Cardiac fibroblast (primary cell): ENCODE results near the gene WDR64.

ENCODE experiments used
- DNase-seq, 2 donors: peaks; one replicate each; pipeline versions ENCODE4 v3.0.0 to v3.0.0-alpha.2; 2010; ENCODE audit warnings: low read depth in 2 of 2
- H3K4me3 ChIP-seq, 2 donors: replicated peaks in 1 of 2; 1 replicate in 1 of 2; 2 replicates in 1 of 2; pipeline ENCODE4 v1.5.1; 2011; ENCODE audit warnings: low read depth in 2 of 2, low read length in 2 of 2, mild to moderate bottlenecking in 2 of 2, moderate library complexity in 1 of 2
- TF ChIP-seq, protein P1 (sequence below): IDR thresholded peaks from one replicate; pipeline ENCODE4 v1.5.1; 2011; ENCODE audit warnings: low read depth, mild to moderate bottlenecking, low read length, inconsistent platforms

Gene WDR64

DNA sequence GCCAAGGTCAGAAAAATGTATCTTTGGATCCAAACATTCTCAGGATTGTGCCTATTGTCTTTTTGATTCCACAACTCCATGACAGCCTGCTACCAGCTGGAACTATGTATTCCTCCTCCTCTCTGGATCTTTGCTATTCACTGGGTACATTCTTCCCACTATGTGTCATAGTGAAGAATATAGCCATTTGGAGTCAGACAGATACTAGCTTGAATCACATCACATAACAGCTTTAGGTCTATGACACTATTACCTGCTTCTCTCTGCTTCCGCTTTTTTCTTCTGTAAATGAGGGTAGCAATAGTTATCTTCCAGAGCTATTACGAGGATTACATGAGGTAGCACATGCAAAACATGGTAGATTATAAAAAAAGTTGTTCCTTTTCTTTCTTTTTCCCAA lies 190.5 kb downstream of the WDR64 start:
- DNase-seq = peak in 1 of 2 donors; percentile 63
- TF ChIP-seq, protein P1, sequence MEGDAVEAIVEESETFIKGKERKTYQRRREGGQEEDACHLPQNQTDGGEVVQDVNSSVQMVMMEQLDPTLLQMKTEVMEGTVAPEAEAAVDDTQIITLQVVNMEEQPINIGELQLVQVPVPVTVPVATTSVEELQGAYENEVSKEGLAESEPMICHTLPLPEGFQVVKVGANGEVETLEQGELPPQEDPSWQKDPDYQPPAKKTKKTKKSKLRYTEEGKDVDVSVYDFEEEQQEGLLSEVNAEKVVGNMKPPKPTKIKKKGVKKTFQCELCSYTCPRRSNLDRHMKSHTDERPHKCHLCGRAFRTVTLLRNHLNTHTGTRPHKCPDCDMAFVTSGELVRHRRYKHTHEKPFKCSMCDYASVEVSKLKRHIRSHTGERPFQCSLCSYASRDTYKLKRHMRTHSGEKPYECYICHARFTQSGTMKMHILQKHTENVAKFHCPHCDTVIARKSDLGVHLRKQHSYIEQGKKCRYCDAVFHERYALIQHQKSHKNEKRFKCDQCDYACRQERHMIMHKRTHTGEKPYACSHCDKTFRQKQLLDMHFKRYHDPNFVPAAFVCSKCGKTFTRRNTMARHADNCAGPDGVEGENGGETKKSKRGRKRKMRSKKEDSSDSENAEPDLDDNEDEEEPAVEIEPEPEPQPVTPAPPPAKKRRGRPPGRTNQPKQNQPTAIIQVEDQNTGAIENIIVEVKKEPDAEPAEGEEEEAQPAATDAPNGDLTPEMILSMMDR = no peak
- H3K4me3 ChIP-seq = no peak overlapping the region

DNA sequence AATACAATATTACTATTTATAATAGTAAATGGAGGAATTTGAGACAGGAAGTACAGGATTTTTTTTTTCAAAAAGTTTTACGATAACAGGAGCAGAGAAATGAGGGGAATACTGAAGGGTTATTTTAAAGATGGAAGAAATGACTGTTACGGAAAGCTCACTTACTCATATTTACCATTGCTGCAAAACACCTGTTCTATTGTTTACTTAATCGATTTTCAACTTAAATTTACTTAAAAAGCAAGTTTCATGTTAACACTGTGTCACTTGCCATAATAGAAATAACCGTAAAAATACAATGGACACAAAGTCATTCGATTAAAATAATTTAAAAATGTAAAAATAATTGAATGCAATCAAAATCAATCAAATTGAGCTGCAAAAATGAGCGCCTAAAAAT lies 192.5 kb downstream of the WDR64 start:
- TF ChIP-seq, protein P1 = no peak

DNA sequence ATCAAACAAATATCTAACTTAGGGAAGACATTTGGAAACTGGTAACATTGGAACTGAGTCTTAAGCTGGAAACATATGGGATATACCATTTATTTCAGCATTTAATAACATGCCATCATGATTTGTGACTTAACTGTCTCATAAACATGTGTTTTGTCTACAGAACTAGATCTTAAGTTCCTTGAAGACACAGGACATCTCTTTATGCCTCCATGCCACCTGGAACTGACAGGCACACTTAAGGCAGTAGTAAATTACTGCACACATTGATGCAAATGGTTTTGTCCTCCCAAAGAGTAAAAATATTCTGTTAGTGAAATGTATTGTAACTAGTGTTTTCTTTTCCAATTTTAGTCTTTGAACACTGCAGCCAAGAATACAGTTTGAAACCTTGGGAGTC lies 194.3 kb downstream of the WDR64 start:
- TF ChIP-seq, protein P1 = no peak
- no peak for DNase-seq
- H3K4me3 ChIP-seq = no peak overlapping the region

More for the DNA sequence above, 192.5 kb downstream of the WDR64 start:
- no peak overlapping the region for H3K4me3 ChIP-seq
- no peak for DNase-seq

- DNase-seq = no peak
- TF ChIP-seq, protein P1 = no peak
- H3K4me3 ChIP-seq = peak overlapping the region; percentile 79 to 96
Measured at GRCh38 chr1:241846862-241847539, 194.9 kb downstream of the WDR64 start.

GRCh38 chr1:241847540-241847795 lies 195.4 kb downstream of the WDR64 start:
- H3K4me3 ChIP-seq = peak overlapping the region; percentile 79 to 96
- no peak for DNase-seq
- TF ChIP-seq, protein P1 = no peak

DNA sequence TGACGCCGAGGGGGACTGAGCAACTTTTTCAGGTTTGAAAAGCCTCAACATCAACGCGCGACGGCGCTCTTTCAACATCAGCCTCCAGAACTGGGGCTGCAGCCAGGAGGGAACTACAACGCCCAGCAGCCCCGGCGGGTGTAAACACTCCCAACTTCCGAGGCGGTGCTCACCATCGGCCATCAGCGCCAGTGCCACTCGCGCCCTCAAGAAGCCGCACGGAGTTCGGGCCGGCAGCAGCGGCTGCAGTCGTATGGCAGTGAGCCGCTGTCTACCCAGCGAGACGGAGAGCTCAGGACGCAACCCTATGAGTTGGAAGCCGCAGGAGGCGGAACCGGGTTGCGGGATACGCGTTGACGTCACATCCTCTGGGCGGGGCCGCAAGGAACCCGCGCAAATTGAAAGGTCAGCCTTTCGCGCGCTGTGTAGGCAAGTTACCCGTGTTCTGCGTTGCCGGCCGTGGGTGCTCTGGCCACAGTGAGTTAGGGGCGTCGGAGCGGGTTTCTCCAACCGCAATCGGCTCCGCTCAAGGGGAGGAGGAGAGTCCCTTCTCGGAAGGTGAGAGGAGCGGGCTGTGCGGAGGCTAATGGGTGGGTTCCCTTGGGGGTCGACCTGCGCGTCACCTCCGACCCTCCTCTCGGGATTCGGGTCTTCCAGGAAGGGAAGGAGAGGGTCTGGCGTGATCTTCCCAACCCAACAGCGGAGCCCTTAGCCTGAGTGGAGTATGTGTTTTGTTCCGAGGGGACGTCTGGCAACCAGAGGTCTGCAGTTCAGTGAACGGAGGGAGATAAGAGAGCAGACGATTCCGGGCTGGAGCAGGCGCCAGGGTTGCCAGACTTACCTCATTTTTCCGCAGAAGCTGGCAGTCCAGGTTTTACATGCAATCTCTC lies 196.0 kb downstream of the WDR64 start, which contains the start of gene EXO1:
Gene EXO1, plus strand, starts transcription at position 409 of the 890 bp plus-strand sequence. CDS start 2,222 bp downstream, outside the sequence.
- DNase-seq = peak; percentile 91 to 95

More for the DNA sequence above, 196.0 kb downstream of the WDR64 start, which contains the start of gene EXO1:
- TF ChIP-seq, protein P1 = peak; percentile 16
- H3K4me3 ChIP-seq = peak within 1 kb of the TSS; percentile 79 to 96
